GM21737 (cell line): ENCODE measurements around the gene TAS2R16.
"Not testable (repeated sequence)": the region's sequence is repeated elsewhere in the genome, so short reads cannot be mapped to it uniquely, and the experiment has no call there.

Source experiments
- ATAC-seq: cut with Tn5 transposase; IDR thresholded peaks from one replicate; pipeline ENCODE4 v1.9.1; 2021; ENCODE audit warnings: mild to moderate bottlenecking, moderate library complexity; ENCODE audit not compliant: unreplicated experiment

TAS2R16 gene

DNA sequence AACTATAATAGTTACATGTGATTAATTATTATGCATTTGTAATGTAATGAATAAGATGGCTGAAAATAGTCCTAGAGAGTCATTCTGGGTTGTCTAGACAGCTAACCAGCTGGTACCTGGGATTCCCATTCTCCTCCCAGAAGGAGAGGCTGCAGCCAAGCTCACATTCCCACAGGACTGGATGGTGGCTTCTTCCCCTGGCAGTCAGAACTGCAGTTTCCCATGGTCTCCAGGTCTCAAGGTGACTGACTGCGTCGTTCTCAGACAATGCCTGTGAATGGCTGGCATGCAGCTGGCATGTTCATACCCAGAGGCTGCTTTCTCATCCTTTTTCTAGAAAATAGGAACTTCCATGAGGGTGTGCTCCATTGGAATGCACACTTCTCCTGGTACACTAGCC, 21.3 kb downstream of the TAS2R16 start:
- ATAC-seq, result no peak

GRCh38 chr7:122972056-122972455, 23.4 kb downstream of the TAS2R16 start:
- no peak for ATAC-seq

GRCh38 chr7:122970740-122971725, 24.5 kb downstream of the TAS2R16 start:
- no peak for ATAC-seq

DNA sequence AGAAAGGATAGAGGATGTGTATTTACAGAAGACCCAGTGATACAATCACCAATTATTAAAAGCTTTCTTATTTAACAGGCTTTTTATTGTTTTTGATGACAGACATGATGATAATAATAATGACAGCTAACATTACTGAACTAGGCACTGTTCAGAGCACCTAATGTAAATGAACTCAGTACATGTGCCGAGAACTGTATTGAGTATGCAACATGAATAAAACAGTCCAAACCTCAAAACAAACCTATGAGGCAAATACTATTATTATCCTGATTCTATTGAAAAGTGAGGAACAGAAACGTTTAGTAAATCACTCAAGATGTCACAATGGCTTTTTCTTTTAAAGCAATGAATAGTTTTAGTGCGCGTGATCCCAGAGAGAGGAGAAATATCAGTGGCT, 27.1 kb downstream of the TAS2R16 start:
- ATAC-seq, result no peak

- ATAC-seq, result no peak
Observed at GRCh38 chr7:122965306-122965705, 30.2 kb downstream of the TAS2R16 start.

DNA sequence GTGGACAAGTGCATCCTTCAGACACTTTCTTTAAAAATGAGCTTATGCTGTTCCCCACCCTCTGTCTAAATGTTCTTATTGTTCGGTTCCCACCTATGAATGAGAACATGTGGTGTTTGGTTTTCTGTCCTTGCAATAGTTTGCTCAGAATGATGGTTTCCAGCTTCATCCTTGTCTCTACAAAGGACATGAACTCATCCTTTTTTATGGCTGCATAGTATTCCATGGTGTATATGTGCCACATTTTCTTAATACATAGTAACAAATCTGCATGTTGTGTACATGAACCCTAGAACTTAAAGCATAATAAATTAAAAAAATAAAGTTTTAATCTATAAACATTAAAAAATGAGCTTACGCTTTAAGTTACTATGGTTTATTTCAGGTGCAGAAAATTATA, 41.8 kb downstream of the TAS2R16 start:
- not testable (repeated sequence) for ATAC-seq

DNA sequence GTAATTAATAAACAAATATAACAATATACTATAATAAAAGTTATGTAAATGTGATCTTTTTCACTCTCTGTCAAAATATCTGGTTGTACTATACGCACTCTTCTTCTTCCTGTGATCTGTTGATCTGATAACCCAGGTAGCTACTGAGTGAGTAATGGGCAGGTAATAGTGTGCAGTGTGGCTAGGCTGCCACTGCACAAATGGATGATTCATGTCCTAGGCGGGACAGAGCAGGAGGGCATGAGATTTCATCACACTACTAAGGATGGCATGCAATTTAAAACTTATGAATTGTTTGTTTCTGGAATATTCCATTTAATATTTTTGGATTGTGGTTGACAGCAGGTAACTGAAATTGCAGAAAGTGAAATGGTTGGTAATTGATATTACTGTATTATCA, 44.5 kb downstream of the TAS2R16 start:
- no peak for ATAC-seq

GRCh38 chr7:122949186-122949585, 46.3 kb downstream of the TAS2R16 start:
- no peak for ATAC-seq
